Body of pancreas (tissue), 4 donors: ENCODE results near the gene ASTN2.

ENCODE experiments used
- CTCF ChIP-seq, 7 experiments: fragments of 450-650 bp in 4 of 7; fragments of 200-600 bp in 3 of 7; sonication (generic) in 3 of 7; IDR thresholded peaks; one replicate each; pipeline ENCODE4 v1.5.1; 2016 to 2019; ENCODE audit warnings: antibody characterized with exemption in 7 of 7
- POLR2A ChIP-seq, 3 donors: fragments of 450-650 bp; IDR thresholded peaks; one replicate each; pipeline ENCODE4 v1.6.1; 2016; ENCODE audit warnings: antibody characterized with exemption in 3 of 3, mild to moderate bottlenecking in 2 of 3

GRCh38 chr9:117365438-117365837 is 49.4 kb downstream of the ASTN2 start:
- TF ChIP-seq CTCF (IDR thresholded peaks at IDR 0.05) (no peak), POLR2A (IDR thresholded peaks at IDR 0.05) (no peak)
